Stomach (tissue), 9 donors: ENCODE measurements around the gene ALX4. TPM values are rescaled to one million over a fixed set of nuclear protein-coding genes. Genes with fewer than 3 reads are reported as not detected.

Source experiments
- DNase-seq, 2 donors: peaks; one replicate each; pipeline versions ENCODE4 v3.0.0 to v3.0.0-alpha.2; 2013 to 2019
- H3K27ac ChIP-seq, 5 donors: fragments of 200-600 bp in 4 of 5; sonication (generic) in 4 of 5; one replicate each; pipeline ENCODE4 v1.5.1; 2013 to 2019; ENCODE audit warnings: mild to moderate bottlenecking in 1 of 5, moderate library complexity in 1 of 5
- H3K27me3 ChIP-seq, 3 donors: fragments of 200-600 bp; sonication (generic); one replicate each; pipeline ENCODE4 v1.5.1; 2017 to 2019; ENCODE audit warnings: mixed run types in 1 of 3
- H3K36me3 ChIP-seq, 4 donors: fragments of 200-600 bp; sonication (generic); 1 replicate in 3 of 4; 2 replicates in 1 of 4; pipeline ENCODE4 v1.5.1; 2016 to 2019
- H3K4me1 ChIP-seq, 4 donors: fragments of 200-600 bp; sonication (generic); one replicate each; pipeline ENCODE4 v1.5.1; 2016 to 2019
- H3K4me3 ChIP-seq, 4 donors: fragments of 200-600 bp; sonication (generic) in 3 of 4; one replicate each; pipeline ENCODE4 v1.5.1; 2016 to 2019; ENCODE audit warnings: mild to moderate bottlenecking in 1 of 4
- H3K9me3 ChIP-seq, 4 donors: fragments of 200-600 bp; sonication (generic); one replicate each; pipeline ENCODE4 v1.5.1; 2016 to 2019
- EP300 ChIP-seq: sonication (generic); formaldehyde crosslinking; IDR thresholded peaks from one replicate; pipeline ENCODE4 v1.6.1; 2017; ENCODE audit warnings: antibody characterized with exemption
- POLR2A ChIP-seq, 4 donors: fragments of 450-650 bp; IDR thresholded peaks; one replicate each; pipeline ENCODE4 v1.6.1; 2016; ENCODE audit warnings: antibody characterized with exemption in 4 of 4, control low read depth in 2 of 4, mild to moderate bottlenecking in 1 of 4, moderate library complexity in 1 of 4
- POLR2AphosphoS5 ChIP-seq, 3 donors: sonication (generic); formaldehyde crosslinking; IDR thresholded peaks; one replicate each; pipeline ENCODE4 v1.6.1; 2016; ENCODE audit warnings: antibody characterized with exemption in 3 of 3
- WGBS, 5 donors: extraction: QIAGEN DNeasy Blood & Tissue Kit in 3 of 5; methylation state at CpG; one replicate each; pipeline versions ENCODE4 v1.1.5 to v1.1.7; 2013 to 2018; 5-methylcytosine and 5-hydroxymethylcytosine counted together
- intact Hi-C: fragments of 100-400 bp; cut with DNase I; formaldehyde crosslinking; loops from one replicate; pipeline ENCODE4 v1.15.1; 2023; ENCODE audit warnings: low total_unique reads
- polyA plus RNA-seq, 3 donors: library from polyadenylated mRNA; stranded (reverse); fragments of 200-250 nt; gene quantifications; one replicate each; pipeline ENCODE4 v1.2.3, GENCODE V29; 2013
- total RNA-seq, 5 donors: library from RNA; depleted of rRNA; stranded (reverse); fragments of >200 nt; gene quantifications; one replicate each; pipeline versions ENCODE4 v1.1.0 to v1.2.3, GENCODE V29; 2014 to 2016
- TF ChIP-seq, protein P1 (sequence below), 7 experiments: fragments of 450-650 bp in 4 of 7; fragments of 200-600 bp in 3 of 7; sonication (generic) in 3 of 7; IDR thresholded peaks; one replicate each; pipeline ENCODE4 v1.5.1; 2016 to 2019; ENCODE audit warnings: antibody characterized with exemption in 7 of 7, control low read depth in 2 of 7, mild to moderate bottlenecking in 1 of 7
- donor health status: healthy with polysubstance abuse.
- donor health status: Bipolar disorder and iron deficiency.
- donor health status: healthy.

Gene ALX4
- total and polyA plus RNA-seq, 8 donors: not detected

- no peak overlapping the region for H3K27ac ChIP-seq
- DNase-seq: no peak
- WGBS, 5 donors: 77 to 93% (median 91%) methylated on average over 7 of the region's 7 CpGs
- H3K4me3 ChIP-seq: no peak overlapping the region
- H3K36me3 ChIP-seq: no peaks in the 10 kb centered on the region
- TF ChIP-seq POLR2A (IDR thresholded peaks at IDR 0.05) (no peak), EP300 (no peak)
- TF ChIP-seq, protein P1, sequence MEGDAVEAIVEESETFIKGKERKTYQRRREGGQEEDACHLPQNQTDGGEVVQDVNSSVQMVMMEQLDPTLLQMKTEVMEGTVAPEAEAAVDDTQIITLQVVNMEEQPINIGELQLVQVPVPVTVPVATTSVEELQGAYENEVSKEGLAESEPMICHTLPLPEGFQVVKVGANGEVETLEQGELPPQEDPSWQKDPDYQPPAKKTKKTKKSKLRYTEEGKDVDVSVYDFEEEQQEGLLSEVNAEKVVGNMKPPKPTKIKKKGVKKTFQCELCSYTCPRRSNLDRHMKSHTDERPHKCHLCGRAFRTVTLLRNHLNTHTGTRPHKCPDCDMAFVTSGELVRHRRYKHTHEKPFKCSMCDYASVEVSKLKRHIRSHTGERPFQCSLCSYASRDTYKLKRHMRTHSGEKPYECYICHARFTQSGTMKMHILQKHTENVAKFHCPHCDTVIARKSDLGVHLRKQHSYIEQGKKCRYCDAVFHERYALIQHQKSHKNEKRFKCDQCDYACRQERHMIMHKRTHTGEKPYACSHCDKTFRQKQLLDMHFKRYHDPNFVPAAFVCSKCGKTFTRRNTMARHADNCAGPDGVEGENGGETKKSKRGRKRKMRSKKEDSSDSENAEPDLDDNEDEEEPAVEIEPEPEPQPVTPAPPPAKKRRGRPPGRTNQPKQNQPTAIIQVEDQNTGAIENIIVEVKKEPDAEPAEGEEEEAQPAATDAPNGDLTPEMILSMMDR (IDR thresholded peaks at IDR 0.05): no peak
- no peaks in the 10 kb centered on the region for H3K4me1 ChIP-seq
- intact Hi-C loops: no loop called here
- H3K9me3 ChIP-seq: no peaks in the 10 kb centered on the region
- no peaks in the 10 kb centered on the region for H3K27me3 ChIP-seq
Observed at GRCh38 chr11:44275961-44276550, 33.9 kb downstream of the ALX4 start.

DNA sequence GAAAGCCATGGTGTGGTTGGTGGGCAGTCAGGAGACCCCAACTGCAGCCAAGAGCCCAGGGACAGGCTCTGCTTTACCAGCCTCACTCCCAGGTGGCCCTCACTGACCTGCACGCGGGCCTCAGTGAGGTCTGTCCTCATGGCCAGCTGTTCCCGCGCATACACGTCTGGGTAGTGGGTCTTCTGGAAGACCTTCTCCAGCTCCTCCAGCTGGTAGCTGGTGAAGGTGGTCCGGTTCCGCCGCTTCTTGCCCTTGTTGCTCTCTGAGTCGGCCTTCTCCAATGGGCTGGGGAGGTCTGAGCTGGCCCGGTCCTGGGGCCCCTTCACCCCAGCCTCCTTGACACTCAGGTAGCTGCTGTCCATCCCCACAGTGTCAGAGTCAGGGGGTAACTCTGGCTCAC, 34.7 kb downstream of the ALX4 start:
- Histone ChIP-seq H3K4me3 (no peak overlapping the region), H3K27me3 (peaks cover 0 to 6% (median 0%) of the 10 kb centered on the region in 3 donors), H3K9me3 (no peaks in the 10 kb centered on the region), H3K36me3 (no peaks in the 10 kb centered on the region), H3K4me1 (no peaks in the 10 kb centered on the region), H3K27ac (no peak overlapping the region)
- WGBS, 5 donors: 90 to 99% (median 97%) methylated on average over 8 to 10 of the region's 10 CpGs
- intact Hi-C loops: no loop called here
- TF ChIP-seq, protein P1 (IDR thresholded peaks at IDR 0.05): no peak
- TF ChIP-seq POLR2AphosphoS5 (IDR thresholded peaks at IDR 0.05) (no peak), EP300 (no peak), POLR2A (IDR thresholded peaks at IDR 0.05) (no peak)
- no peak for DNase-seq

DNA sequence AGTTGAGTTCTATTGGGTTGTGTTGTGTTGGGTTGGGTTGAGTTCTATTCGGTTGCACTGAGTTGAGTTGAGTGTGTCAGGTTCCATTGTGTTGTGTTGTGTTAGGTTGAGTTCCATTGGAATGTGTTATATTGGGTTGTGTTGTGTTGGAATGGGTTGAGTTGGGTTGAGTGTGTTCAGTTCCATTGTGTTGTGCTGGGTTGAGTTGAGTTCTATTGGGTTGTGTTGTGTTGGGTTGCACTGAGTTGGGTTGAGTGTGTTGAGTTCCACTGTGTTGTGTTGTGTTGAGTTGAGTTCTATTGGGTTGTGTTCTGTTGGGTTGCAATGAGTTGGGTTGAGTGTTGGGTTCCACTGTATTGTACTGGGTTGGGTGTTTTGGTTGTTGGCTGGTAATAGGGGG, 35.5 kb downstream of the ALX4 start:
- H3K4me1 ChIP-seq: no peaks in the 10 kb centered on the region
- H3K27me3 ChIP-seq: peaks cover 0 to 11% (median 0%) of the 10 kb centered on the region in 3 donors
- no peaks in the 10 kb centered on the region for H3K36me3 ChIP-seq
- intact Hi-C loops: no loop called here
- no peak overlapping the region for H3K27ac ChIP-seq
- no peaks in the 10 kb centered on the region for H3K9me3 ChIP-seq
- no peak overlapping the region for H3K4me3 ChIP-seq
- WGBS, 5 donors: 80 to 91% (median 88%) methylated on average over 1 of the region's 1 CpG
- TF ChIP-seq POLR2AphosphoS5 (IDR thresholded peaks at IDR 0.05): no peak
- TF ChIP-seq, protein P1 (IDR thresholded peaks at IDR 0.05): no peak
- TF ChIP-seq EP300: no peak
- no peak for TF ChIP-seq POLR2A (IDR thresholded peaks at IDR 0.05)
- DNase-seq: no peak

GRCh38 chr11:44271286-44271685, 38.7 kb downstream of the ALX4 start:
- H3K27me3 ChIP-seq: peaks cover 0 to 11% (median 0%) of the 10 kb centered on the region in 3 donors
- TF ChIP-seq POLR2A (IDR thresholded peaks at IDR 0.05): no peak
- TF ChIP-seq, protein P1 (IDR thresholded peaks at IDR 0.05): no peak
- TF ChIP-seq EP300: no peak
- no peak for TF ChIP-seq POLR2AphosphoS5 (IDR thresholded peaks at IDR 0.05)
- H3K4me3 ChIP-seq: no peak overlapping the region
- intact Hi-C loops: no loop called here
- no peaks in the 10 kb centered on the region for H3K9me3 ChIP-seq
- H3K27ac ChIP-seq: no peak overlapping the region
- WGBS, 5 donors: 80 to 90% (median 85%) methylated on average over 6 of the region's 6 CpGs
- no peak for DNase-seq
- H3K4me1 ChIP-seq: no peaks in the 10 kb centered on the region
- no peaks in the 10 kb centered on the region for H3K36me3 ChIP-seq
